Endothelial cell of umbilical vein (primary cell): ENCODE results near the gene KRT83. TPM values are rescaled to one million over a fixed set of nuclear protein-coding genes. Genes with fewer than 3 reads are reported as not detected.

Source experiments
- BruUV-seq: library from RNA; stranded (reverse); fragments of 400-500 nt; replicated peaks from 2 replicates; lab custom pipeline; 2021; lab: Mats Ljungman, UMichigan
- CTCF ChIA-PET: fragments of 300-600, 350-600 bp; sonication (Branson Sonifier 250); formaldehyde crosslinking; loops from one replicate; lab custom pipeline; 2021; ENCODE audit warnings: antibody characterized with exemption, inconsistent platforms; lab: Charles Lee
- POLR2A ChIA-PET: fragments of 300-600, 350-600 bp; sonication (Branson Sonifier 250); formaldehyde crosslinking; loops from one replicate; lab custom pipeline; 2021; ENCODE audit warnings: antibody characterized with exemption, inconsistent platforms; lab: Charles Lee
- DNase-seq: peaks from one replicate; pipeline ENCODE4 v3.0.0-alpha.2; 2011; ENCODE audit warnings: low read depth, low spot score
- FAIRE-seq: peaks from 2 replicates; lab custom pipeline; 2011; peaks lifted over from hg19 to GRCh38; lab: Jason Lieb, UNC
- H2AFZ ChIP-seq: 2 replicates; pipeline ENCODE4 v1.6.0; 2012; ENCODE audit warnings: low read depth, low read length, control low read depth, inconsistent platforms
- H3K27ac ChIP-seq: 2 replicates; pipeline ENCODE4 v1.5.1; 2011; ENCODE audit warnings: low read depth, mild to moderate bottlenecking, control low read depth, low read length, moderate library complexity; ENCODE audit not compliant: insufficient read depth
- H3K27me3 ChIP-seq, 2 experiments: 2 replicates each; pipeline versions ENCODE4 v1.6.0 to v1.6.1; 2011; ENCODE audit warnings: low read length in 2 of 2, mixed read lengths in 1 of 2; ENCODE audit not compliant: control insufficient read depth in 2 of 2, insufficient read depth in 2 of 2
- H3K36me3 ChIP-seq, 2 experiments: 2 replicates in 1 of 2; 3 replicates in 1 of 2; pipeline ENCODE4 v1.5.1; 2011; ENCODE audit warnings: low read length in 2 of 2, mild to moderate bottlenecking in 1 of 2, moderate library complexity in 1 of 2; ENCODE audit not compliant: control insufficient read depth in 2 of 2, insufficient read depth in 2 of 2; ENCODE audit errors: extremely low read depth in 1 of 2
- H3K4me1 ChIP-seq: 3 replicates; pipeline ENCODE4 v1.5.1; 2011; ENCODE audit warnings: mild to moderate bottlenecking, low read length; ENCODE audit not compliant: control insufficient read depth, insufficient read depth; ENCODE audit errors: extremely low read depth
- H3K4me2 ChIP-seq: 2 replicates; pipeline ENCODE4 v1.6.1; 2011; ENCODE audit warnings: low read length, control low read depth, mixed read lengths; ENCODE audit not compliant: insufficient read depth
- H3K4me3 ChIP-seq, 3 experiments: fragments of 200-600 bp in 1 of 3; sonication (generic), shearing (Covaris generic) in 1 of 3; replicated peaks in 1 of 3; 2 replicates each; pipeline ENCODE4 v1.5.1; 2011 to 2016; ENCODE audit warnings: control low read depth in 3 of 3, low read length in 3 of 3, mild to moderate bottlenecking in 2 of 3, inconsistent platforms in 1 of 3, low read depth in 1 of 3, moderate library complexity in 1 of 3; ENCODE audit not compliant: insufficient read depth in 1 of 3
- H3K79me2 ChIP-seq: 2 replicates; pipeline ENCODE4 v1.6.0; 2012; ENCODE audit warnings: low read length, inconsistent platforms; ENCODE audit not compliant: control insufficient read depth, insufficient read depth
- H3K9ac ChIP-seq: replicated peaks from 2 replicates; pipeline ENCODE3; 2011; ENCODE audit warnings: low read length, control low read depth; ENCODE audit not compliant: insufficient read depth; ENCODE audit errors: extremely low read depth
- H3K9me1 ChIP-seq: replicated peaks from 3 replicates; pipeline ENCODE4 v1.6.0; 2011; ENCODE audit warnings: mild to moderate bottlenecking, low read length; ENCODE audit not compliant: control insufficient read depth, insufficient read depth; ENCODE audit errors: extremely low read depth
- H3K9me3 ChIP-seq: replicated peaks from 2 replicates; pipeline ENCODE4 v1.5.1; 2012; ENCODE audit warnings: low read length, inconsistent platforms; ENCODE audit not compliant: control insufficient read depth, insufficient read depth
- H4K20me1 ChIP-seq: replicated peaks from 2 replicates; pipeline ENCODE3; 2011; ENCODE audit warnings: mild to moderate bottlenecking, low read length; ENCODE audit not compliant: control insufficient read depth, insufficient read depth; ENCODE audit errors: extremely low read depth
- EZH2 ChIP-seq: IDR thresholded peaks from 2 replicates; pipeline ENCODE4 v1.6.1; 2012; ENCODE audit warnings: borderline replicate concordance, low read depth, mild to moderate bottlenecking, moderate library complexity, low read length, inconsistent platforms; ENCODE audit not compliant: severe bottlenecking
- FOS ChIP-seq: IDR thresholded peaks from 2 replicates; pipeline ENCODE4 v1.6.1; 2011; ENCODE audit warnings: mild to moderate bottlenecking, low read length, moderate library complexity, borderline replicate concordance; ENCODE audit not compliant: insufficient read depth
- GATA2 ChIP-seq: IDR thresholded peaks from 2 replicates; pipeline ENCODE4 v1.7.0; 2011; ENCODE audit warnings: low read depth, mild to moderate bottlenecking, moderate library complexity, mixed read lengths, low read length; ENCODE audit not compliant: insufficient read length, insufficient read depth
- MYC ChIP-seq: IDR thresholded peaks from one replicate; pipeline ENCODE4 v1.6.1; 2011; ENCODE audit warnings: mild to moderate bottlenecking, low read depth, low read length
- POLR2AphosphoS5 ChIP-seq: IDR thresholded peaks from 2 replicates; pipeline ENCODE4 v1.6.1; 2012; ENCODE audit warnings: low read depth, mild to moderate bottlenecking, control low read depth, low read length, moderate library complexity; ENCODE audit not compliant: insufficient read depth
- dilution Hi-C: fragments of 300-500 bp; cut with MboI; formaldehyde crosslinking; loops from one replicate; pipeline ENCODE4 v1.15.0; 2019; ENCODE audit warnings: low sequenced_read_pairs; ENCODE audit not compliant: extremely low pct_ligation_motif_present
- intact Hi-C: fragments of 100-400 bp; cut with micrococcal nuclease; formaldehyde crosslinking; loops from one replicate; pipeline ENCODE4 v1.10.0; 2022
- polyA plus RNA-seq, 4 experiments: library from polyadenylated mRNA; depleted of rRNA in 3 of 4; stranded (reverse) in 3 of 4; unstranded in 1 of 4; fragments of >200 nt; gene quantifications; 2 replicates each; pipeline versions ENCODE4 v1.2.1 to v1.2.3, GENCODE V29; 2011 to 2012; ENCODE audit warnings: missing spikeins in 1 of 4
- total RNA-seq: library from RNA; stranded (reverse); gene quantifications from 2 replicates; pipeline ENCODE4 v1.2.3, GENCODE V29; 2021
- TF ChIP-seq, protein P1 (sequence below), 2 donors: IDR thresholded peaks; 1 replicate in 1 of 2; 2 replicates in 1 of 2; pipeline ENCODE4 v1.5.1; 2011; ENCODE audit warnings: low read length in 2 of 2, mild to moderate bottlenecking in 2 of 2, moderate library complexity in 2 of 2, control low read depth in 1 of 2, inconsistent platforms in 1 of 2, low read depth in 1 of 2; ENCODE audit not compliant: insufficient read depth in 1 of 2; ENCODE audit errors: extremely low read depth in 1 of 2

Gene KRT83
- total and polyA plus RNA-seq, 2 donors (not counting 3 experiments of a cell fraction or from before 2014, with no cell fraction given) = not detected

DNA sequence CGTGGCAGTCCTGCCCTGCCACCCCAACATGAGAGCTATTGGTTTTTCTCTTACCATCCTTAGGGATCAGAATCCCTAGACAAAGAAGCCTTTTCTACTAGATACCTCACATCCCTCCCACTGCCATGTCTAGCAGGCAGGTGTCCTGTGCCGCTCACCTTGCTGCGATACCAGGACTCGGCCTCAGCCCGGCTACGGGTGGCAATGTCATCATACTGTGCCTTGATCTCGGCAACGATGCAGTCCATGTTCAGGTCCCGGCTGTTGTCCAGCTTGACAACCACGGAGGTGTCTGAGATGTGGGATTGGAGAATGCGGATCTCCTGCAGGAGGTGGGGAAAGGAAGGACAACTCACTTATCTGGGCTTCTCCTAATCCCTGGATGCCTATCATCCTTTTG is 4.5 kb downstream of the KRT83 start:
- POLR2A ChIA-PET = no interaction called here
- no peak for FAIRE-seq
- intact Hi-C loops = no loop called here

DNA sequence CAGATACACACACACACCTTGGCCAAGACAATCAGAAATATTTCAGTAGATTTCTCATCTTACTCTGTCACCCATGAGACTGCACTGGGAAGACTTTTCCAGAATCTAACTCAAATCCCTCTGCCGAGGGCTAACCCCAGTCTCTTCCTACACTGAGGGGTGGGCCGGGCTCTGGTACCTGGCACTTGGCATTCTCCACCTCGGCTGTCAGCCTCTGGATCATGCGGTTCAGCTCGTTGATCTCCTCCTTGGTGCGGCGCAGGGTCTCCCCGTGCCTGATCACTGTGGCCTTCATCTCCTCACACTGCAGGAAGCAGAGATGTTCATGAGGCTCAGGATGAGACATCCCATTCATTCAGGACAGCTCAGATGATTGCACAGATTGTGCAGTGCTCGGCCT is 4.9 kb downstream of the KRT83 start:
- H2AFZ ChIP-seq = no peak overlapping the region
- dilution Hi-C loops (no loop called here), intact Hi-C loops (no loop called here)
- DNase-seq (no peak), FAIRE-seq (no peak)
- no peak overlapping the region for H3K27ac ChIP-seq
- peaks cover 21 to 41% of the 10 kb centered on the region in 2 experiments for H3K27me3 ChIP-seq
- TF ChIP-seq EZH2 (no peak), FOS (no peak), POLR2AphosphoS5 (no peak)
- no peaks in the 10 kb centered on the region for H3K79me2 ChIP-seq
- no peaks in the 10 kb centered on the region for H3K9me1 ChIP-seq
- BruUV-seq = no TSS peak
- POLR2A ChIA-PET = no interaction called here
- H3K4me2 ChIP-seq = no peak overlapping the region
- H4K20me1 ChIP-seq = no peaks in the 10 kb centered on the region
- no peak overlapping the region for H3K4me3 ChIP-seq
- no peaks in the 10 kb centered on the region for H3K4me1 ChIP-seq
- CTCF ChIA-PET = interaction anchor here (0.6 to 2.8 kb wide), 6 partner anchors 9 to 169 kb away, joined by 3 to 14 read pairs (median 4); no protein-coding TSS in a partner anchor
- no peak overlapping the region for H3K9ac ChIP-seq
- no peaks in the 10 kb centered on the region for H3K9me3 ChIP-seq
- no peaks in the 10 kb centered on the region for H3K36me3 ChIP-seq

More for the DNA sequence above, 4.5 kb downstream of the KRT83 start:
- TF ChIP-seq, protein P1, sequence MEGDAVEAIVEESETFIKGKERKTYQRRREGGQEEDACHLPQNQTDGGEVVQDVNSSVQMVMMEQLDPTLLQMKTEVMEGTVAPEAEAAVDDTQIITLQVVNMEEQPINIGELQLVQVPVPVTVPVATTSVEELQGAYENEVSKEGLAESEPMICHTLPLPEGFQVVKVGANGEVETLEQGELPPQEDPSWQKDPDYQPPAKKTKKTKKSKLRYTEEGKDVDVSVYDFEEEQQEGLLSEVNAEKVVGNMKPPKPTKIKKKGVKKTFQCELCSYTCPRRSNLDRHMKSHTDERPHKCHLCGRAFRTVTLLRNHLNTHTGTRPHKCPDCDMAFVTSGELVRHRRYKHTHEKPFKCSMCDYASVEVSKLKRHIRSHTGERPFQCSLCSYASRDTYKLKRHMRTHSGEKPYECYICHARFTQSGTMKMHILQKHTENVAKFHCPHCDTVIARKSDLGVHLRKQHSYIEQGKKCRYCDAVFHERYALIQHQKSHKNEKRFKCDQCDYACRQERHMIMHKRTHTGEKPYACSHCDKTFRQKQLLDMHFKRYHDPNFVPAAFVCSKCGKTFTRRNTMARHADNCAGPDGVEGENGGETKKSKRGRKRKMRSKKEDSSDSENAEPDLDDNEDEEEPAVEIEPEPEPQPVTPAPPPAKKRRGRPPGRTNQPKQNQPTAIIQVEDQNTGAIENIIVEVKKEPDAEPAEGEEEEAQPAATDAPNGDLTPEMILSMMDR (IDR thresholded peaks at IDR 0.05; ENCODE audit: extremely low read depth in 1 of 2, insufficient read depth in 1 of 2, low read depth in 1 of 2, low read length in 2 of 2) = no peak
- TF ChIP-seq GATA2 = no peak
- no peak for TF ChIP-seq FOS
- no peak for TF ChIP-seq MYC
- Histone ChIP-seq H3K9ac (no peak overlapping the region), H3K27me3 (peaks cover 21 to 41% of the 10 kb centered on the region in 2 experiments), H3K4me1 (no peaks in the 10 kb centered on the region), H3K9me3 (no peaks in the 10 kb centered on the region), H3K27ac (no peak overlapping the region), H3K36me3 (no peaks in the 10 kb centered on the region), H4K20me1 (no peaks in the 10 kb centered on the region), H3K9me1 (no peaks in the 10 kb centered on the region), H3K4me2 (no peak overlapping the region), H3K4me3 (no peak overlapping the region), H3K79me2 (no peaks in the 10 kb centered on the region), H2AFZ (no peak overlapping the region)
- DNase-seq = no peak
- dilution Hi-C loops = no loop called here
- BruUV-seq = no TSS peak
- CTCF ChIA-PET = interaction anchor here (1.0 to 2.8 kb wide), 4 partner anchors 8 to 170 kb away, joined by 3 to 14 read pairs (median 4); no protein-coding TSS in a partner anchor
